Activated CD8-positive, alpha-beta memory T cell treated with anti-CD3 and anti-CD28 coated beads, Interleukin-2, amount 50 U/mL, for 24 hours (primary cell): ENCODE results near the gene STIP1.

Experiments
- DNase-seq: peaks from one replicate; pipeline ENCODE4 v3.0.0-alpha.2; 2020; ENCODE audit errors: extremely low read depth

Gene STIP1

DNA sequence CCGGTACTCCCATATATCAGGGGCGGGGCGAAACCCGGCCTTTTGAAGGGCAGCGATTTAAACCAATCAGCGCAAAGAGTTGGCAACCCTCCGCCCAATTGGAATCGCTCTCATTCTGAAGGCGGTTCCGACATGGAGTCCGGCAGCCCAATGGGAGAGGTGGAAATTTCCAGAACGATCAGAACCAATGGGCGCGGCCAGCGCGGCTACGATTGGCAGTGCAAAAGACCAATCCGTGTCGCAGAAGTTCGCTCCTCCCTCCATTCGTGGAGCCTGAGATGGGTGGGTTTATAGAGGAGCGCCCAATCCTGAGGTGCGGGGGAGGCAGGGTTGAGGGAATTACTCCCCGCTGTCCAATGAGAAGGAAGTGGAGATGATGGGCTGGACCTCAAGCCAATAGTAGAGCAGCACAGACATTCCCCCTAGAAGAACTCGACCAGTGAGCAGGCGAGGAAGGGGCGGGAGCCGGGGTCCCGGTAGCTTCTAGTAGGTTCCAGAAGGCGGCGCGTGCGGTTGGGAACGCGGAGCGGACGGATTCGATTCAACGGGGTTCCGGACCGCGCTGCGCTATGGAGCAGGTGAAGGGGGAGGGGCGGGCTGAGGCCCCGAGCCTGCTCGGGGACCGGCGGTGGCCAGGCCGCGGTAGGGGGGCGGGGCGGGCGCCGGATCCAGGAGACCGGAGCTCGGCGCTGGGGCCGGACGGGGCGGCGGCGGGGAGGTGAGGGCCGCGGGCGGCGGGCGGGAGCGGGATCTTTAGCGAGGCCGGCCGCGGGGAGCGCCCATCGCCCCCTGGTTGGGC lies at the start of gene STIP1:
Gene STIP1, plus strand, starts transcription at position 479 of the 799 bp plus-strand sequence. Its CDS starts 91 bp downstream, at position 570.
- DNase-seq = peak; percentile 97

DNA sequence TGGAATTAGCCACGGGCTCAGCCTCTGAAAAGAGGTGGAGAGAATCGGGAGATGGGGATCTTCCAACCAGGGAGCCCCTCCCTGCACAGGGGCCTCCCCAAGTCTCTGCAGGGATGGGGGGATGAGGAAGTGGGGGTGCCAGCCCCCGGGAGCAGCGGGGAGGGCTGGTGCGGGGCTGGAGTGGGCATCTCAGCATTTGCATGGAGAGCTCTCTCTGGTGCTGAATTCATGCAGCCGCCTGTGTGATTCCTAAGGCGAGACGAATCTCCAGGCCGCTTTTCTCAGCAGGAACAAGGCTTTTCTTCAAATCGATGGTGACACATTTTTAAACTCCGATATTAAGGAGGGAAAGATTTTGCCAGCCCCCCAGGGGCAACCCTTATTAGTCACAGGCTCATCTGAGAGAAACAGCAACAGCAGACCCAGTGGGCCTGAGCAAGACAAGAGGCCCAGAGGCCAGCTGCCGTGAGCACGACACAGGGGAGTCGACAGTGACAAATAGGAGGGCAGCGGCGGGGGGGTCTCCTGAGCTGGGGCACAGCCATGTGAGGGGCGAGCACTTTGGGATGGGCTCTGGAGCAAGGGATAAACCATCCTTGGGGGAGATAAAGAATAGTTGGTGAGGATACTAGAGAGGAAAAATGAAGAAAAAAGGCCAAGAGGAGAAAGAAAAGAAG lies 49.1 kb upstream of the STIP1 start:
- DNase-seq = no peak

DNA sequence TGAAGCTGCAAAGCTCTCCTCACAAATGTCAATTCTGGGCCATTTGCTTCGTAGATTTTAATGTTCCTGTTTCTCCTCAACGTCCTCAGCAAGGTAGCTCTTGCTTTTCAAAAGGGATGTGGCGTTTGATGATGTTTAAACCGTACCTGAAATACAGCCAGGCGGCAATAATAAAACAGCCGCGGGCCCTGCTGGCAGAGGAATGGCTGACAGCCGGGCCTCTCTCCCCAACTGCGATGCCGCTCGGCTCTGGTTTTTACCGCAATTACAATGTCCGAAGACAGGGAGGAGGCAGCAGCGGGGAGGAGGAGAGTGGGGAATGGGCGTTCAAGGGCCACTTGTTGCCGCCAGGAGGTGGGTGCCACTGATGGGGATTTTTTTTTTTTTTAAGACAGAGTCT lies 47.6 kb upstream of the STIP1 start:
- DNase-seq = no peak

DNA sequence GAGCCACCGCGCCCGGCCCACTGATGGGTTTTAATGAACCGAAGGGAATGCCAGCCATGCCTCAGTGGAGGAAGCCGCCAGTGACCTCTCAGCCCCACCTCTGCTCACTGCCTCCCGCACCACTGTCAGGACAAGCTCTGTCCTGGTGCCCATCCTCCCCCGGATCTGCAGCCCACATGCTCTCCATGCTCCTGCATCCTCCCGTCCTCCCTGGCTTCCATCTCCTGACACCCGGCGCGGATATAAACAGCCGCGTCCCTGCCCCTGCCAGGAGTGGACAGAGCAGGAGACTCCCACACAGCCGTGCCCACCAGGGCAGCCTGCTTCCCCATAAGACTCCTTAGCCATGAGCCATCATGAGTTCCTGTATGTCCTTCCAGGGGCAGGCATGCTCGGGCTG lies 46.9 kb upstream of the STIP1 start:
- DNase-seq = no peak

DNA sequence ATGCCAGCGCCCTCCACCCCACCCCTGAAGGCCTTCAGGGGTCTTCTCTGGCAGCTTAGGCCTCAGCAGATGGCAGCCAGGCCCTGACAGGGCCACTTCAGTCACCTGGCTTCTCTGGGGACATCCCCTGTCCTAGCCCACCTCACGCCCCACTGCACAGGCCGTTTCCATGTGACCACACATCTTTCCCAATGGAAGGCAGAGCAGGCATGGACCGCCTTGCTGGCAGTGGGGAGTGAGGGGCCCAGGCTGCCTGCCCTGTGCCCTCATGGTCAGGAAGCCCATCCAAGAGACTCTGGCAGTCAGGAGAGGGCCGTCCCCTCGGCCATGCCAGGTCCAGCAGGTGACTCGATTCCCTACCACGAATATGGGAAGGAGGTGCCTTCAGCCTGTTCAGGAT lies 45.9 kb upstream of the STIP1 start:
- no peak for DNase-seq

DNA sequence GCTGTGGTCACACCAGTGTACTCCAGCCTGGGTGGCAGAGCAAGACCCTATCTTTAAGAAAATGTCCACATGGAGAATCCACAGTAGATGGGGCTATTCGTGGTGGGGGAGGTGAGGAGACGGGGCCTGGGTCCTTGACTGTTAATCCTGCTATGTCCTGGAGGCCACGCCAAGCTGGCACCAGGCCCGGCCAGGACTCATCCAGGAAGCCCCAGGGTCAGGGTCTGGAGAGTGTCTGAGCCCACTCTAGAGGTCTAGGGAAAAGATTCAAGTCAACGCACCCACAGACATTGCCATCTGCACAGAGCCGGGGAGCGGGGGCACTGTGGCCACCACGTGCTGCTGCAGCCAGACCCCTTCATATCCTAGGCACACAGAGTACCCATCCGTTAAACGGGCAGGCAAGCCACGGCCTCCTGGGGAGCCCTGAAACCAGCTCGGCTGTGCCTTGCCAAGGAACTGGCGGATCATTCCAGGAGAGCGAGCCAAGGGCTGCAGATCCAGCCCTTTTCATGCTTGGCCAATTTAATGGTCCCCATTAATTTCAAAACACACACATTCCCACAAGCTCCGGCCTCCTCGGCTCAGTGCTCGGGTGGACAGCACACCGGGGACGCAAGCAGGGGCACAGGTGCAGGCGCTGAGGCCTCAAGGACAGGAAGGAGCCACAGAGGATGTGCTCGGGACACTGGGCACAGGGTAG lies 44.7 kb upstream of the STIP1 start:
- no peak for DNase-seq

DNA sequence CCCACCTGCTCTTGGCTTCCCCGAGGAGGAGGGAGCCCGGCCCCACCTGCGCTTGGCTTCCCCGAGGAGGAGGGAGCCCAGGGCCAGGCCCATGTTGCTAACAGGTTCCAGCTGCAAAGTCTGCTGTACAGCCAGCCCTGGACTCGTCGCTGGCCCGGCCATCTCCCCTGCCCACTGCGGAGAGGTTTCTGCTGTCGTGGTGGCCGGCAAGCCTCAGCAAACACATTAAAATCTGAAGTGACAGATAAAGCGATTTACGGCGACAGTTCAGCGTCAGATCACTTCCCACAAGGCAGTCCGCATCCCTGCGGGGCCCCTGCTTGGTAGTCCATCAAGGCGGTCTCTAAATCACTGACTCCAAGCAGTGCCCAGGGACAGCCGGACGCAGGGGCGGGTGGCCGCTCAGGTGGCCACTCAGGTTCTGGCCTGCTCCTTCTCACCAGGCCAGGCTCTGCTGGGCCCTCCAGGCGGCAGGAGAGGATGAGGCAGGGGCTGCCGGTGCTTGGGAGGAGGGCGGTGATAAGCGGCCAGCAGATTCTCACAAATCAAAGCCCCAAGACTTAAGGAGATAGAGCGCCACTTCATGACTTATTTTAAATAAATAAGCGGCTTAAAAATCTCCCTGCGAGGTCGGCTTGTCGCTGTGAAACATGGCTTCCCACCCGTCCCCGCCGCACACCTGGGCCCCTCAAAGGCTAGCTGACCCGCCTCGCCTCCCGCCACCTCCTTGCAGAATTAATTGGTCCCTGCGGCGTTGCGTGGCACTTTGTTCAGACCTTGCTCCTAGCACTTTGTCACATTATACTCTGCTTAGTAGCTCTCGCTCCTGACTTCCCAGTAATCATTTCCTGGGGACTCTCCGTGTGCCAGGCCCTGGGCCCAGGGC lies 41.1 kb upstream of the STIP1 start:
- DNase-seq = no peak

DNA sequence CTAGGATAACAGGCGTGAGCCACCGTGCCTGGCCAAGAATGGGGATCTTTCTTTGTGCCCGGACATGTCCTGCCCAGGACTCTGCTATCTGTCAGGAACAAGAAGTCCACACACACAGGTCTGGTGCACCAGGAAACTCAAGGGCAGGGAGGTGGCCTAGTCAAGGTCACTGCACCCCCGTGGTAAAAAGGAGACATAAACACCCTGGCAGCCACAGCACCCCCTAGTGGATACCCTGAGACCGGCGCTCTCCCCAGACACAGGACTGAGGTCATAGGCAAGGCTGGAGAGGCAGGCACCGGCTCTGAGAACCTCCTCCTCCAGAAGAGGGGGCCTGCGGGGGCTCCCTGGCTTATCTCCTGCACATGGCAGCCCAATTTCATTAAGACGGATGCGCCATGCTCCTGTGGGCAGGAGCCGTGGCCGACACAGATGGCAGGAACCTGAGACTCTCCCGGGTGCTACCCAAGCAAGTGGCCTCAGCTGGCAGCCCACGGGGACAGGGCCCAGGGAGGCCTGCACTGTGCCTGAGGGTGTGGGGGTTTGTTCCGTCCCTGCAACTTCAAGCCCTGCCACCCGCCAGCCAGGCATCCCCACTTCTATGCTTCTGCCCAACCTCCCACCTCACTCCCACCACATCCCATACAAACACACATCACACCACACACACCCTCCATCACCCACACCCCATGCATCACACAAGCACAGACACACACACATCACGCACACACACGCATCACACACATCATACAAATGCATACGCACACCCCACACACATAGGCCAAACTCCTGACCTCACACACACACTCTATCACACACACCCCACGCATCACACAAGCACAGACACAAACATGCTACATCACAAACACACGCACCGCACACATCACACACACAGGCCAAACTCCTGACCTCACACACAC lies 39.7 kb upstream of the STIP1 start:
- DNase-seq = no peak

DNA sequence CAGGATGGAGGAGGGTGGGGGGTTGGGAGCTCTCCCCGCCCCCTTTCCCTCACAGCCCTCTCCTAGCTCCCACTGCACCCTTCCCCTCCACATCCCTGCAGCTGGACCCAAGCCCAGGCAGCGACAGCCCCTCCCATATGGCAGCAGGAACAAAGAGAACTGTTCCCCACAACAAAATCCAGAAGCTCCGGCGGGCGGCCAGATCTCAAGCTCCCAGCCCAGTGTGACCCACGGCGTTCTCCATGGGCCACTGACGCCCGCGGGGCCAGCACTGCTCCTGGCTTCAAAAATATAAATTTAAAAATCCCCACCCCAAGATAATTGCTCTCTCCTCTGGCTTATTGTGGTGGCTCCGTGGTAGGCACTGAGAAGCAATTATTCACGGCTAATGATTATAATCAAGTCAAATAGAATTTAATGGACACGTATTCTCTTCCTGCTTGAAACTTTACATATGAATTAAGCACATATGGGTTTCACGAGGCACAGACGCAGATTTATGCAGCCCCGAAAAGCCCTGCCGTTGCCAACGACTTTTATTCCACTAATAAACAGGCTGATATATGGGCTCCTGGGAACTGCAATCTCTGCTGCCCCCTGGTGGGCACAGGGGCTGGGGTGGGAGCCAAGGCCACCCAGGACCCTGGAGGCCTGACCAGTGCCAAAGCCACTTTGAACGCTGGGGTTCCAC lies 37.6 kb upstream of the STIP1 start:
- DNase-seq = peak; percentile 31

DNA sequence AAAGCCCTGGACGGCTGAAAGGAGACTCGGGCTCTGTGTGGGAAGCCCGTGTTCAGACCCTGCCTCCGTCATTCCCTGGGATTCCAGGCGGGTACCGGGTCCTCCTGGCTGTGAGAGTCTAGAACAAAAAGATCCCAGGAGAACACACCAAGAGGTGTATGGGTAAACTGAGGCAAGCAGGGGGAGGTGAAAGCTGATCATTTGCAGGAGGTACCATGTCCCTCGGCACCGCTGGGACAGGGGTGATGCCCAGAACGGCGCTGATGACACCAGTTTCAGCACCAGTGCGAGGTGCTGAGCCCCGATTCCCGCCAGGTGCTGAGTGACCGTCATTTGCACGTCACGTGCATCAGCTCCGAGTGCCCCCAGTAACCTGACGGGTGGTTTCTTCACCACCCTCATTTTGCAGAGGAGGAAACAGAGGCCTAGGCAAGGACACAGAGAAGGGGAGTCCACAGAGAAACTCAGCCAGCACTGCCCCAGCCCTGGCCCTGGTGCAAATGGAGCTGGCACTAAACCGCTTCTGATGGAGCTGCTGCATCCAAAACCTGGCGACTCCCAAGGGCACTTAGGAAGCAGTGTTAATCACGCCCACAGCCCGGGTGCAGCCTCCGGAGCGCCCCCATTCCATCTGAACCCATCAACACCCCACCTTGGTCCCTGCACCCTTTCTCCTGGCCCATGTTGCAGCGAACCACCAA lies 36.9 kb upstream of the STIP1 start:
- no peak for DNase-seq

DNA sequence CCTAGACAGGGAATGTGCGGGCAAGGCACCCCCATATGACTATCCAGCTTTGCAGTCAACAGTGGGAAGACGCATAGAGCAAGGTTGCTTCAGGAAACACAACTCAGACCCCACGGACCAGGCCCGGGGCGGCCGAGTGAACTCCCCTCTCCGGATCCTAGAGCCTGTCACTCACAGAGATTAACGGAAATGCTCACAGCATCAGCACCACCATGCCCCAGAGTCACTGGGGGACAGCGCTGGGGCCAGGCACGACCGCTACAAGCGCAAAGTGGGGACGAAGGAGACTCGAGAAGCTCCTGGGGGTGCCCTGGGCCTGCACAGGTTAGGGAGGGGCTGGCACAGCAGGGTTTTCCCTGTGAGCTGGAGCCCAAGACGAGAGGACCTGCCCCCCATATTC lies 35.9 kb upstream of the STIP1 start:
- no peak for DNase-seq

DNA sequence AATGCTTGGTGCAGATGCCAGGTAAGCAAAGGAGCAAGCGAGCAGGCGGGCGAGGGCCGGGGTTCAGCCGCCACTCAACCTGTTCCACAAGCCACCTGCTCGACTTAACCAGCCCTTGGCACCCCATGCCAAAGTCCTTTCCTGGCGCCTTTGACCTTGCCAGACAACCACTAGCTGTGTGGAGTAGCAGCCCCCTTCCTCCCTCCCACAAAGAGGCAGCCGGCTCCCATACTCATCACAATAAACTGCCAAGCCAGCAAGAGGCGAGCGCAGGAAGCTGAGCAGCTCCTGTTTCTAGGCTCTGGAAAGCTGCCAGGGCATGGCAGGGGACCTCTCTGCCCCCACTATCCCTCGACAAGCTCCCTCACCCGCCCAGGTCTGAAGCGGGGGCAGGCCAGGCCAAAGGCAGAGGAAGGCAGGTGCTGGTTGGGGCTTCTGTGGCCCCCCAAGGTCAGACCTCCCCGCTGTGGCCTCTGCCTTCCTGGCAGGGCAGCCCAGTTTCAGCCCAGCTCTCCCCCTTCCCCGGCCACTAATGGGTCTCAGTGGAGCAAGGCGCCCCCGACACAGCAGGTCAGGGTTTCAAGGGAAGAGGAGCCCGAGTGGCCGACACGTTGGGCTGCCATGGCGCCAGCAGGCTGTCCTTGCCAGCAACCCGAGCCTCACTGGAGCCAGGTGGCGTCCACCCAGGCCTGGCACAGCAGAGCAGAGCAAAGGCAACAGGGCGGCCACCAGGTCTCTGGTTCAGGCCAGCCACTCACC lies 35.3 kb upstream of the STIP1 start:
- DNase-seq = no peak

DNA sequence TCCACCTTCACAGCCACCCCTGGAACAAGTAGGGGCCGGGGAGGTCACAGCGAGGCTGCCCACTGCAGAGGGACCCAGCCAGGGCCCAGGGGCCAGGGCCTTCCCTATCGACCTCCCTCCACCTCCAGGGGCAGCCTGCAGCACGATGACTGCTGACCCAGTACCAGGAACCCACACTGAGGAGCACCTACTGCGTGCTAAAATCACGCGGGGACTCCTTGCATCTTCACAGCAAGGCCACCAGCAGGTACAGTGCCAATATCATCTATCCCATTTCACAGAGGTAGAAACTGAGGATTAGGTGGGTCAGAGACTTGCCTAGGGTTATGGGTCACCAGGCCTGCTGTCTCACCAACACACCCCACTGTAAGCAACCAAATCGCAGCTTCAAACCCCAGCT lies 34.6 kb upstream of the STIP1 start:
- DNase-seq = no peak

DNA sequence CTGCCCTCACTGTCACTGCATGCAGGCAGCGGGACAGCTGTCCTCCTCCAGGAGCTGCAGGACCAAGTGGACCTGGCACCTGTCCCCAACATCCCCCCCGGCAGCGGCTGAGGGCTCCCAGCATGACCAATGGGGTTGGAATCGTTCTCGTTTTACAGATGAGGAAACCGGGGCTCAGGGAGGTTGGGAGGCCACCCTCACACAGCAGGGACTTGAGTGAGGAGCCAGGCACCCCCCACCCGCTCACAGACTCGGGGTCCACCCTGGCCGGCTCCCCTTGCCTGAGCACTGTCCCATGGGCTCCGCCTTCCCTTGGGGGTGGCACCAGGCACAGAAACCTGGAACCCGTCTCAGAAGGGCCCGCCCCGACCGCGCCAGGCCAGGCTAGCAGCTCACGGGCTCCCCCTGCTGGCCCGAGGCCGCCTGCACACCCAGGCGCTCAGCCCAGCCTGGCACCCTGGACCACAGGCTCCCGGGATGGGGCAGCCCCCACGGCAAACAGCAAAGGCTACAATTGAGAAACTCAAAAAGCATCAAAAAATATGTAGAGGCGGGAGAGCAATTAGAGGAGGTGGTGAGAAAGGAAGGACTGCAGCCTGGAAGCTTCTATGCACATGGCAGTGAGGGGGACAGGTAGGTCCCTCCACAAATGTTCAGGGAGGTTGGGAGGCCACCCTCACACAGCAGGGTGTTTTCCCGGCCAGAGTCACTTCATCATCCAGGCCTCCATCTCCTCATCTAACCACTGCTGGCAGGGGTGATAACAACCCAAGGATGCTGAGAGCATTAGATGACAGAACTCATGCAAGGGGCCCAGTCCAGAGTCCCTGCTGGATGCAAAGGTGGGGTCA lies 32.9 kb upstream of the STIP1 start:
- DNase-seq = no peak

DNA sequence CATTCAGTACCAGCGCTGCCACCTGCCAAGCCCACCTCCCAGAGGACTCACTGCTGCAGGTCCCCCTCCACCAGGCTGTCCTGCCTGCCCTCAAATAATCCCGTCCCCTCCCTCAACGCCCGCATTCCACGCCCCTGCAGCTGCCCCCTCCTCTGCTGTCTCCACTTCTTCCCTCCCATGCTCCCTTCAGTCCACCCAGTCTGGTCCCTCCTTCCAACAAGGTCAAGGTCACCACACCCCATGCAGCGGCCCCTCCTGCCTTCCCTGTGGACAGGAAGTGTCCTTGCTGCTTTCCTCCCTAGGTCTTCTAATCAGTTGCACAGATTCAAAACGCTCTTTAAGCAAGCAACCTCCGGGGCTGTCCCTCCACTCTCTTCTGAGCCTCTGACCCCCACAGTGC lies 32.2 kb upstream of the STIP1 start:
- no peak for DNase-seq

DNA sequence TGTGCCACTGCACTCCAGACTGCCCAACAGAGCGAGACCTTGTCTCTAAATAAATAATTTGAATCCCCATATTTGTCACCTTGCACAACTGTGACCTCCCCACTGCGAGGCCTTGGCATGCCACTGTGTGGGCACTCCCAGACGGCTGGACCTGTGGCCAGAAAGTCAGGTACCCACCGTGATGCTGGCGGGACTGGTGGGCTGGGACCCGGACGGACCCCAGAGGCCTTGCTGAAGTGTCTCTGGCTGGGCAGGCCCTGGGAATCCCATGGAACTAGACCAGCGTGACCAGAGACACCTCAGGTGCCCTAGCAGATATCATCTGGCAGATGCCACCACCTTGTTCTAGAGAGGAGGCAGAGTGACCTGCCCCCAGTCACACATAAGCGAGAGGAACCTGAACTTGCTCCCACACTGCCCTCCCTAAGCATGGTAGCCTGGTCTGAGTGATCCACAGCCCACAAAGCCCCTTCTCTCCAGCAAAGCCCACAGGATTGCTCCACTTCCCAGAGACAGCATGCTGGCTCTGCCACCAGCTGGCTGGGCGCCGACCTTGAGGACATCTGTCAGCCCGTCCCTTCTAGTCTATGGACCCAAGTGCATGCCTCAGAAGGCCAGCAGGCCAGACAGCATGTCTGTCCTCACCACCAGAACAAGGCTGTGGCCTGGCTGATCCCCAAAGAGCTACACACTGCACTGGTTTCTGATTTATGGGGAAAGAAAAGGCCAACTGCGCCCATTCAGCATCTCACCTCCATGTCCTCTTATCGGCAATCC lies 29.5 kb upstream of the STIP1 start:
- DNase-seq = no peak
